OCI-LY1 (cell line): ENCODE results near the gene PAGR1.

Source experiments
- CTCF ChIP-seq: fragments of 200-600 bp; sonication (generic), shearing (Covaris generic); IDR thresholded peaks from 2 replicates; pipeline ENCODE4 v1.5.1; 2017; ENCODE audit warnings: mild to moderate bottlenecking, antibody characterized with exemption, low read length, moderate library complexity, mixed read lengths
- EZH2 ChIP-seq: fragments of 200-600 bp; sonication (generic), shearing (Covaris generic); IDR thresholded peaks from 2 replicates; pipeline ENCODE4 v1.8.0; 2017; ENCODE audit warnings: borderline replicate concordance, mixed run types, mild to moderate bottlenecking, antibody characterized with exemption, low read length, moderate library complexity, mixed read lengths

- TF ChIP-seq CTCF, result no peak
- no peak for TF ChIP-seq EZH2
These were observed 45.6 kb upstream of the PAGR1 start for GRCh38 chr16:29770250-29770929.
